Central memory CD4-positive, alpha-beta T cell (primary cell): ENCODE data around the gene TMEM161A.

Source experiments
- DNase-seq: peaks from one replicate; pipeline ENCODE4 v3.0.0; 2022

The TMEM161A gene

DNA sequence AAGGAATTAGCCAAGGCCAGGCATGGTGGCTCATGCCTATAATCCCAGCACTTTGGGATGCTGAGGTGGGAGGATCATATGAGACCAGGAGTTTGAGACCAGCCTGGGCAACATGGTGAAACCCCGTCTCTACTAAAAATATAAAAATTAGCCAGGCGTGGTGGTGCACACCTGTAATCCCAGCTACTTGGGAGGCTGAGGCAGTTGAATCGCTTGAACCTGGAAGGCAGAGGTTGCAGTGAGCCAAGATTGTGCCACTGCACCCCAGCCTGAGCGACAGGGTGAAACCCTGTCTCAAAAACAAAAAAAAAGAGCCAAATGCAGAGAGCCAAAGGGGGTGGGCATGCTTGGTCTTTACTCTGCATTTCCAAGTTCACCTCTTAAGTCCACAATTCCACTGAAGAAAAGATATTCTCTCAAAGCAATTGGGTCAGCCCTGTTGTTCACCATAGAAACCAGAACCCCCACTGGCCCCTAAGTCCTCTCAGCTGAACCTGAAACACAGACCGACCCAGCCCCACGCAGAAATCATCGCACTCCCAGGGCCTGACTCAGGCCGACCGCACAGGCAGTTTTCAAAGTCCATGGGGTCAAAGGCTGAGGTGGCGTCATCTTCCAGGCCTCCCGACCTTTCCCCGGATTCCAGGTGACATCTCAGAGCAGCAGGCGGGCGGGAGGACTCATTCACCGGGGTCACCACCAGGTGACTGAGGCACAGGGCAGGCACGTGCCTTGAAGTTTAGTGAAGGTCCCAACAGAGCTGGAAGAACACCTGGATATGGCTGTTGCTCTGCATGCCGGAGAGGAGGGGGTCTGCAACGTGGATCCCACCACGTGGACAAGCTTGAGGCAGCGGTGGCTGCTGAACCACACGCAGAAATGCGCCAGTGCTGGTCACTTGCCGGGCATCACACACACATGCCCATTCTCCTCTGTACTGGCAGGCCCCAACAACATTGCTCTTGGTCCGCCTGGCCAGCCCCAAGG is 41.3 kb downstream of the TMEM161A start:
- DNase-seq: no peak

GRCh38 chr19:19095691-19096090 is 42.6 kb downstream of the TMEM161A start:
- DNase-seq: no peak

GRCh38 chr19:19094513-19094912 is 43.8 kb downstream of the TMEM161A start:
- DNase-seq: no peak

DNA sequence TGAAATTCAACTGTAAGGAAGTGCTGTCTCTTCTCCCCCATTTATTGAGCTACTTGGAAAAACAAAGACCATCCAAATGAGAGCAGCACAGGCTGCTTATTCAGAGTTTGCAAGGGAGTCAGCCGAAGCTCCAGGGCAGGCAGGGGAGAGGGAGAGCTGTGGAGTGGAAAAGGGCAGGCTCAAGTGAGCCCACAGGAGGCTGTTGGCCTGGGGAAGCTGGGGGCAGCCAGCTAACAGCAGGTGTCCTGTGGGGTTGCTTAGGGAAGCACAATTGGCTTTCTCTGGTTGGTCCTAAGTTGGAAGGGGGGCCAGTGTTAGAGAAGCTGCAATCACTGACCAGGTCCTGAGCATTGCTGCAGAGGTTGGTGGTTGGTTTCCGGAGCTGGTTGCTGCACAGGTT is 50.6 kb downstream of the TMEM161A start:
- DNase-seq: no peak

- no peak for DNase-seq
Measured at GRCh38 chr19:19083413-19084178, 54.7 kb downstream of the TMEM161A start.

GRCh38 chr19:19081642-19082151 is 56.6 kb downstream of the TMEM161A start:
- no peak for DNase-seq

GRCh38 chr19:19079571-19079970 is 58.7 kb downstream of the TMEM161A start:
- no peak for DNase-seq

DNA sequence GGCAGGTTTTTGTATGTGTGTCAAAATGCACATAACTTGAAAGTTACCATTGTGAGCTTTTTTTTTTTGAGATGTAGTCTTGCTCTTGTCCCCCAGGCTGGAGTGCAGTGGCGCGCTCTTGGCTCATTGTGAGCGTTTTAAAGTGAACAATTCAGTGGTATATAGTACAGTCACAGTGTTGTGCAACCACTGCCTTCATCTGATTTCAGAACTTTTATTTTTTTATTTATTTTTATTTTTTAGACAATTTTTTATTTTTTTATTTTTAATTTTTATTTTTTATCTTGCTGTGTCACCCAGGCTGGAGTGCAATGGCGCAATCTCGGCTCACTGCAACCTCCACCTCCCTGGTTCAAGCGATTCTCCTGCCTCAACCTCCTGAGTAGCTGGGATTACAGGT is 59.5 kb downstream of the TMEM161A start:
- DNase-seq: no peak

- no peak for DNase-seq
Measured at GRCh38 chr19:19077103-19077502, 61.2 kb downstream of the TMEM161A start.

DNA sequence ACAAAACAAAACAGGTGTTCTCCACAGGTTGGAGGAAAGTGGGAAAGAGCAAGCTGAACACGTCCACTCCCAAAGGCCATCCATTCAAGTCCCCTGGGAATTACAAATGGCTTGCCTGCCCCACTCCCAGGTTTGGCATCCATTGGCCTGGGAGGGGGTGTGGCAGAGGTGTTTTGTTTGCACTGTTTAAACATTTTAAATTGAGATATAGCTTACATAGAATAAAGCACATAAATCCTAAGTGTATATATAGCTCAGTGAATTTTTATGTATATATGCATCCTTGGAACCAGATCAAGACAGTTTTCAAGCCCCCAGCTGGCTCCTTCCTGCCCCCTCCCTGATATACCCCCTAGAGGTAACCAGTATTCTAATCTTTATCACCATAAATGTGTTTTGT is 61.8 kb downstream of the TMEM161A start:
- no peak for DNase-seq

GRCh38 chr19:19075126-19075525 is 63.2 kb downstream of the TMEM161A start:
- no peak for DNase-seq

DNA sequence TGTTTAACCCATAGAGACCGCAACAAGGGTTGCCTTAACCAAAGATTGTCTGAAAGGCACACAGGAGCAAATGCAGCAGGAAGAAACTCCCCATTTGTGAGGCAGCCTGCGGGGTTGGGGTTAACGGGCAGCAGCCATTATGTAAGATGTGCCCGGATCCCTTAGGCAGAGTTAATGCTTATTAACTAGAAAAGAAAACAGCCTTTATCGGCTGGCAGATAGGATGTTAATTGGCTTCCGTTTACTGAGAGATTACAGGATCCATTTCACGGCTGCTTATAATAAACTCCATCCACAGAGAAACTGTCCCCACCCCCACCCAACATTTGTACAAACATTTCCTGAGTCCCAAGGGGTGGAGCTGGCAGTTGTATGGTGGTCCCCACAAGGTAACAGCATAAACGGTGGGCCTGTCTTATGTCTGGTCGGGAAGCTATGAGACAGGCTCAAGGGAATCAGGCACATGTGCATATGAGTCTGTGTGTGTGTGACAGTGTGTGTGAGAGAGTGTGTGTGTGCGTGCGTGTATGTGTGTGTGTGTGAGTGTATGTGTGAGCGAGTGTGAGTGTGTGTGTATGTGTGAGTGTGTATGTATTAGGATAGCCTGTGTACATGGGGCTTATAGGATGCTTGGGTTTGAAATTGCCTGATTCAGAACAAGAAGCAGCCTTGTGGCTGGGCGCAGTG is 63.9 kb downstream of the TMEM161A start:
- no peak for DNase-seq

DNA sequence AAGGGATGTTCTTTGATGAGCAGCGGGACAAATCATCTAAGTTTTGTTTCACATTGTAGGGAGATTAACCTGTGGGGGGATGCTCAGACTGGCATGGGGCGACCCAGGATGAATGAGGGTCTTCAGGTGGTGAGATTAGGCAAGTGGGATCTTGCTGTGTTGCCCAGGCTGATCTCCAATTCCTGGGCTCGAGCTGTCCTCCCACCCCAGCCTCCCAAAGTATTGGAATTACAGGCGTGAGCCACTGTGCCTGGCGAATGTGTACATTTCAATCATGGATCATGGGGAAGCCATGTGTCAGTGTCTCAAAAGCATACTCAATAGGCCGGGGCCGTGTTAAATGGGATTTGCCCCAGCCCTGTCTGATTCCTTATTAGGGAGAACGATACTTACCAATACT is 66.4 kb downstream of the TMEM161A start:
- no peak for DNase-seq
